ENCODE data around the gene BBX.
"Not testable (repeated sequence)": the region's sequence is repeated elsewhere in the genome, so short reads cannot be mapped to it uniquely, and the experiment has no call there.

Gene BBX

DNA sequence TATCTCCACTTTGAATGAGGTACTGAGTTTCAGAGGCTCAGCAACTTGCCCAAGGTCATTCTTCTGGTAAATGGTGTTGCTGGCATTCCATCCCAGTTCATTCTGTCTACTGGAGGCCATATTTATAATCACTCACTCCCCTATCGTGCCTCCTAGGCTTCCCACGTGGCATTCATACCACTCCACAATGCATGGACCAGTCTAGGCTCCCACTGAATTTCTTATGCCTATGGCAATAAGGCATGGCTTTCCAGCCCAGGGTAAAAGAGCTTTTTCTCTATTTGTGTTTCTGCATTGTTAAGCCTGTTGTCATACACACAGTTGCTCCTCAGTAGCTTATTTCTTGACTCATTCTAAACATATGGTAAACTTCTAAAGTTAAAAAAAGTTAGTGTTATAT is 19.9 kb downstream of the BBX start:
- DNase-seq (ENCODE audit: low read depth in 2 of 2) = no peak

DNA sequence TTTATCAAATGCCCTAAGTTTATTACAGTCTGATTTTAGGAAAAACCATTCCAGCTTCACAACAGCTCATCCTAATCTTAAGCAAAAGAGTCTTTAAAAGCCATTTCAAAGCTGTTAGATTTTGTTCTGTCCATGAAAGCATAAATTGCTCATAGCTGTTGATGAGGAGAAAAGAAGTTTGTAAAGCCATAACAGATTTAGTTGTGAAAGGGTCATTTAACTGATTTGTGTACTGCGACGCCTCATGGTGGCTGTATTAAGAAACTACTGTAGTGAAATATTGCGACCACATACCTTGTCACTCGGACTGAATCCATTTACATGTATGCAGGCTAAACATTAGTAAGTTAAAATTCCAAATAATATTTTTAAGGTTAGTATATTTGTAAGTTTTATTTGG is 20.9 kb downstream of the BBX start:
- DNase-seq (ENCODE audit: low read depth in 2 of 2) = no peak

DNA sequence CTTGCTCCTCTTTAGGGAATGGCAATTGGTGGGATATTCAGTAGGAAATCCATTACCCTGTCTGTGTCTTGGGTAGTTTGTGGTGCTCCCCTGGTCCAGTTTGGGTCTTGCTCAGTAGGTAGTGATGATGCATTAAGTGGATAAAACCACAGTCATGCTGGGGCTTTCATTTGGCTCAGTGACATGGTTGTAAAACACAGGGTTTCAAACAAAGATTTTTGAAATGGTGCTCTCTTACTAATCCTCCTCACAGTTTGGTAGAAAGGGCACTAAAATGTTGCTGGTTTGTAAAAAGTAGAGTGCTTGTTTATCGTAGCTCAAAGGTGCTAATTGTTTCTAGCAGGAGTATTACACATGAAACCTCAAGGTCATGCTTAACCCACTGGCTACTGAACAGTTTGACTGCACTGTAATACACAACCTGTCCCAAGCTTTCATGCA is 22.9 kb downstream of the BBX start:
- no peak for DNase-seq (ENCODE audit: low read depth in 2 of 2)

DNA sequence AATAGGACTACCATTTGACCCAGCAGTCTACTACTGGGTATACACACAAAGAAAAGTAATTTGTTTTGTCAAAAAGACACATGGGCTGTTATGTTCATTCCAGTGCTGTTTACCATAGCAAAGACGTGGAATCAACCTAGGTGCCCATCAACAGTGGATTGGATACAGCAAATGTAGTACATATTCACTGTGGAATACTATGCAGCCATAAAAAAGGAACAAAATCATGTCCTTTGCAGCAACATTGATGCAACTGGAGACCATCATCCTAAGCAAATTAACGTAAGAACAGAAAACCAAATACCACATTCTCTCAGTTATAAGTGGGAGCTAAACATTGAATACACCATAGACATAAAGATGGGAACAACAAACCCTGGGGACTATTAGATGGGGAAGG is 25.8 kb downstream of the BBX start:
- no peak for DNase-seq (ENCODE audit: low read depth in 2 of 2)

DNA sequence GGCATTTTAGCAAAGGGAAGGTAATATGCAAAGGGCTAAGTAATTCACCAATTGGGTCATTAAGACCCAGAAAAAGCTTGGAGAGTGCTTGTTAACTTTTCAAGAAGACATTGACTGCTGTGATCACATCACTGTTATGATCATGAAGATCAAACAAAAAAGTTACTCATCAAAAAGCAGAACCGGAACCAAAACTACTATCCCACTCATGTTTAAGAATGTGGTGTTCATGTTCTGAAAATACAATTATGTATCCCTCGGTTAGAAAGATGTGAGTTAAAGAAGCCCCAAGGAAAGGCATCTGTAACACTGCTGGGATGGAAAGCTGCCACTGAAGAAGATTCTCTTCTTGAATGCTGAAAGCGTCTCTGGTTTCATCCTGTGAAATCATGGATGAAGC is 32.6 kb downstream of the BBX start:
- DNase-seq (ENCODE audit: low read depth in 2 of 2) = no peak

DNA sequence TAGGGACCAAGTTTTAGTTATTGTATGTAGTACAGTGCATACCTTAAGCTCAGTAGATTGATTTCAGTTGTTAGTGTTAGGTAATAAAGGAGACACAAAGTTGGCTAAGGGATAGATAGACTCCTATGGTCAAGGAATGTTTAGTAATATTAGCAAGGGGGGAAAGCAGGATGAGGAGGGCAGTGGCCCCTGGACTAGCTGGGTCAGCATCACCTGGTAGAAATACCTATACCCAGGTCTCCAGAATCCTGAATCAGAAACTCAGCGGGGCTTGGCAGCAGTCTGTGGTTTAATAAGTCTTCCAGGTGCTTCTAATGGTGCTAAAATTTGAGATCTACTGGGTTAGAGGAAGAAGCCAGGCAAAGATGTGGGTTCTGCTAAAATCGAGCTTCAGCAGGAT is 35.0 kb downstream of the BBX start:
- no peak for DNase-seq (ENCODE audit: low read depth in 2 of 2)

DNA sequence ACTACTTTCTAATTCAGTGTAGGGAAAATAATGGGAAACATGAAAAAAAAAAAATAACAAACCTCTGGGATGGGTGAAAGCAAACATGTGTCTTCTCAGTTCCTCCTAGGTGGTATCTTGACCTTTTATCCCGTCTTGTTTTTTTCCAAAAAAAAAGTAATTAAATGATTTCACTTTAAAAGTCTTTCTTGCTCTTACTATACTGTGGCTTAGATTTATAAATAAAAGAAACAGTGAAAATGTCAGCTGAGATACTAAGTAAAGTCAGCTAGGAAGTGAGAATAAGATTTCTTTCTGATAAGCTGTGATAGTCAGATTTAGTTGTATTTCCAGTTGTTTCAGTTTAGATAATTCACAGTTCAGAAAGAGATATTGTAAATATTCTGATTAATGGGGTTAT is 37.4 kb downstream of the BBX start:
- no peak for DNase-seq (ENCODE audit: low read depth in 2 of 2)

DNA sequence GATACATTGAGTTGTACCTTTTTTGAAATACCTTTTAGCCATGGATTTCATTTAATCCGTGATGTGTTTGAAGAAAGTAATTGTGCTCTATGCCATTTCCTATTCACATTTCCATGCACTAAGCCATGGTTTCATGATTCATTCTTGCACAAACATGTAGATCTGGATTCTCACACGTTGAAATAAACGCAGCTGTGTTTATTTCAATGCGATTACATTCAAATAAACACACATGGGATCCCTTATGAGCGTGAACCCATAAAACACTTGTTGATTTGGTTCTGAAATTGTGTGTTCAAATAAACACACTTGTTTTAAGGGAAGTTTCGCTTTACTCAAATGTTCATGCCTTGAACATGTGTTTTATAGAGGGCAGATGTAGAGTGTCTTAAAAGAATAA is 39.2 kb downstream of the BBX start:
- DNase-seq (ENCODE audit: low read depth in 2 of 2) = no peak

DNA sequence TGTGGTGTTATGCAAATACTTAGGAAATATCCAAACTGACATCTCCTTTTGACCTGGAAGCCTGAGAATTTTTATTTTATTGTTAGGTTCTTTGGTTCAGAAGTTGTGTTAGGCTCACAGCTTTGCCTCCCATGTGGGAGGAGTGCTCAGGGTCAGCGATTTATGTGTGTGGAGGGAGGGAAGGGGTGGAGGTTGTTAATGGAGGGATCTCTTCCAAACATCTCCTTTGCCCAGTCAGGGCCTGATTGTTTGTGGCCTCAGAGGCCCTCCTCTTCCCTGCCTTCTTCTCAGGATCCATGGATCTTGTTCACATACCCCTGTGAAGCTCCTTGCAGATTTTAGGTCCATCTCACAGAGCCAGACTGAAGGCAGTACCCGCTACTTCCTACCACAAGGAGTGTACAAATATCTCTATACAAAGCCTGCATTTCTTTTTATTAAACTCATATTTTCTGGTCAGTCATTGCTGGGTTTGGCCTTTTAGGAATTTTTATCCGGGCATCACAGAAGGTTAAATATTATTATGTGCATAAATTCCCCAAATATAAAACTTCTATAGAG is 40.3 kb downstream of the BBX start:
- no peak for DNase-seq (ENCODE audit: low read depth in 2 of 2)

DNA sequence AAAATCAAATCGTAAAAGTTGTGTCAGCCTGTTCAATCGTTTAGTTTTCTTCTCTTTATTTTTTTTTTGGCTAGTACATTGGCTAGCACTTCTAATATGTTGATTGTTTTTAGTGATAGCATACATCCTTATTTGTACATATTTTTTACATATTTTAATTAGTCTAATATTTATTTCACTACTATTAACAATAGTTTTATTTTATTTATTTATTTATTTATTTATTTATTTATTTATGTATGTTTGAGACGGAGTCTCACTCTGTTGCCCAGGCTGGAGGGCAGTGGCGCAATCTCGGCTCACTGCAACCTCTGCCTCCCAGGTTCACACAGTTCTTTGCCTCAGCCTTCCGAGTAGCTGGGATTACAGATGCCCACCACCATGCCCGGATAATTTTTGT is 42.5 kb downstream of the BBX start:
- DNase-seq (ENCODE audit: low read depth in 2 of 2) = not testable (repeated sequence)

DNA sequence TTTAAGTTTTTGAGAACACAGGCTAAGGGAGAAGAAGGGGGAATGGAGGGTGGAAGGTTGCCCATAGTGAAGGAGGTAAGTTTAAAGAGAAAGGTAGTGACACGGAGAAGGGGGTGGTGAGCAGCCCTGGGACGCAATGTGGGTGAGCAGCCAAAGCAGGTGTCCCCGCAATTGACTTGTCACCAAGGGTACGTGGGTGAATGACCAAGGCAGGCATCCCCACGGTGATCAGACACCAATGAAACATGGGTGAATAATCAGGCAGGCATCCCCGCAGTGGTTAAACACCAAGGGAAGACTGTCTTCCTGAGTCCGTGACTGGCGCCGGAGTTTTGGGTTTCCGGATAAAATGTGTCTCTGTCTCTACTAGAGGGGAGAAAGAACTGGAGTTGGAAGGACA is 48.3 kb downstream of the BBX start:
- not testable (repeated sequence) for DNase-seq (ENCODE audit: low read depth in 2 of 2)

DNA sequence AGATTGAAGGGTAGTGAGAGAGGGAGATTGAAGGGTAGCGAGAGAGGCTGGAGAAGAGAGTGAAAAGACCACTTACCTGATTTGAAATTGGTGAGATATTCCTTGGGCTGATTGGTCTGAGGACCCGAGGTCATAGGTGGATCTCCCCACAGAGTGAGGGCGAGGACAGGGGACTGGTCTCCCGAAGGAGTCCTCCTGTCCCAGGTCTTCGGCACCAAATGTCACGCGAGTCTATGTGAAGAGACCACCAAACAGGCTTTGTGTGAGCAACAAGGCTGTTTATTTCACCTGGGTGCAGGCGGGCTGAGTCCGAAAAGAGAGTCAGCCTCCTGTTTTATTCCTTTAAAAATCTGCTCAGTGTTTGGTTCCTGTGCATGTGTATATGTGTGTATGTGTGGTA is 48.7 kb downstream of the BBX start:
- not testable (repeated sequence) for DNase-seq (ENCODE audit: low read depth in 2 of 2)

DNA sequence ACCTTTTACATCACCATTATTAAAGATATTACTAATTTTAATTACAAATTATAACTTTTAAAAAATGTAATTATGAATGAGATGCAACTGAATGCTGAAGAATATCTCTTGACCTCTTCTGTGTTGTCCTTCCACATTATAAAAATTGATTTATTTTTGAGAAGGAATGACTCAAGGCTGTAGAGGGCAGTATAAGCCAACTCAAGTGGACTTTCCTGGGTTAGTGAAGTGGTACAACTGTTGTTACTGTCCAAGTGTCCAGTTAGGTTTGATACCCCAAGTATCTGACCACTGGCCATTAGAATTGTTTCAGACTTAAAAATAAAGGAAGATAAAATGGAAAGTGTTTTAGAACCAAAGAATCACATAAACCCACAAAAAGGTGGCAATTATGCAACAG is 51.9 kb downstream of the BBX start:
- DNase-seq (ENCODE audit: low read depth in 2 of 2) = no peak

DNA sequence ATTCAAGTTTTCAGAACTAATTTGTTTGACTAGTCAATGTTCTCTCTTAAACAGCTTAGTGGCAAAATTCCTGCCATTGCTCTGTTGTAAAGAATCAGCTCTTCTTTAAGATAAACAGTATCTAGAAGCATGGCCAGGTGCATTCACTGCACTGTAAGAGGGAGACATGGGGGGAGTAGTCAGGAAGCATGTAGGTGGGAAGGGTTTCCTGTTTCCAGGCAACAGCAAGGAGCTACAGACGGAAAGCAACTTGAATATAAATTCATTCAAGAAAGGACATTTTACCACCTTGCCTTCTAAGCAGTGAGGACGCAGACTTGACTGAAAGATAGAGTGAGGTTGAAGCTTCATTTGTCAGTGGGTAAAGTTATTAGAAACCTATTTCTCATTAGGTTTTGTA is 55.3 kb downstream of the BBX start:
- no peak for DNase-seq (ENCODE audit: low read depth in 2 of 2)

DNA sequence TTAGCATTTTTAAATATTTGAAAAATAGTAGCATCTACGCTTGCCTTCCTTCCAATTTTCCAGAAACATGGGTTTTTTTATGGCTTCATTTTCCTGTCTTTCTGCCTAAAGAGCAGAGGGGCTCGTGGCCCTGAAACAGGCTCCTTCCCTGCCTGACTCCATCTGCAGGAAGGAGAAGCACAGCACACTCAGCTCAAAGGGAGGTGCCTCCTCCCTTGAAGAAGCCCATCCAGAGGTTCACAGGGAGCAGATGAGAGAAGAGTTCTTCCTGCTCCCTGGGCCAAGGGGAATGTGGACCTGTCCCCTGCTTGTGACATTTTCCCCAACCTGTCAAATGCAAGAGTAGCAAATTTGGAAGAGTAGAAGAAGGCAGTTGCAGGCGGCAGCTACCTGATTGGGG is 55.8 kb downstream of the BBX start:
- no peak for DNase-seq (ENCODE audit: low read depth in 2 of 2)

DNA sequence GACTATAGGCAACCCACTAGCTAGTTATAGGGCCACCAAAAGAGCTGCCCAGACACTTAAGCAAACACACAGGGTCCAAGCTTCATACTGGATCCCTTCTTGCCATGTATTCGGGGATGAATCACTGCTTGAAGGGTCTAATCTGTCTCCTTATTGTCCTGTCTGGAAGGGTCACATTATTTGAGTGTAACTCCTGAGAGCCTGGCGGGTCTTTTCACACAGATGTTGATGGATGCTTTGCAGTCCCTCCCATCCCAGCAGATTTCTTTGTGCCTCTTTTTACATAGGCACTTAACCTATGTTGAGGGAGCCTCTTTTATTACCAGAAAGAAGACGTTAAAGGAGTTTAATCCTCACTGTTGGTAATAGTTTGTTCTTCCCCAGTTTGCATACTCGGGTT is 56.6 kb downstream of the BBX start:
- no peak for DNase-seq (ENCODE audit: low read depth in 2 of 2)

DNA sequence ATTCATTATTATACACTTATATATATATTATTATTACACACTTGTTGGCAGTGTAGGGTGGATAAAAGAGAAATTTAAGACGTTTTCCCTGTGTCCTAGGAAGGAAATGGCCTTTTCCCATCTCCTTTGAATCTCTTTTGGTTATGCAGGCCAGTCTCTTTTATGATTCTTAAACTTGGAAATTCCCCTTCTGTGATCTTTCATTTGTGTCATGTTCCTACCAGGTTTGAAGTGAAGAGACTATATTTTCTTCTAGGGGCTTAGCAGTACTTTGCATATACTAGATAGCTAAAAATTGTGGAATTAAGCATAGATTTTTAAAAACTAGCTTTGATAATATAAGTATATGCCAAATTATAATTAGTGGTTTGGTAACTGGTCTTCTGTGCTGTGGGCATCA is 58.5 kb downstream of the BBX start:
- DNase-seq (ENCODE audit: low read depth in 2 of 2) = no peak

DNA sequence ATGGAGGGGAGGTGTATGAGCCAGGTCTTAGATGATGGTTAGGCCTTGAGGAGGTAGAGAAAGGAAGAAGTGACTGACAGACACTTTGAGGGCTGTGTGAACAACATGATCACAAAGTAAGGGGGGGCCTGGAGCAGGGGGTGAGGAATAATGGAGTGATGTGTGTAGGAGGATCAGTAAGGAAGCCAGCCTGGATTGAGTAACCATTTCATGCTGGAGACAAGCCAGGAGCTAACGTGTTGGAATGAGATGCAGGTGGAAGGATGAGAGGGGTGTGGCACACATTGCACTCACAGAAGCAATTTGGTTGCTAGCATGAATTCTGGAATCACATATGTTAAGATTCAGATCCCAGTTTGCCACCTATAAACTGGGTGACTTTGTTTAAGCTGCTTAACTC is 65.5 kb downstream of the BBX start:
- DNase-seq (ENCODE audit: low read depth in 2 of 2) = no peak

DNA sequence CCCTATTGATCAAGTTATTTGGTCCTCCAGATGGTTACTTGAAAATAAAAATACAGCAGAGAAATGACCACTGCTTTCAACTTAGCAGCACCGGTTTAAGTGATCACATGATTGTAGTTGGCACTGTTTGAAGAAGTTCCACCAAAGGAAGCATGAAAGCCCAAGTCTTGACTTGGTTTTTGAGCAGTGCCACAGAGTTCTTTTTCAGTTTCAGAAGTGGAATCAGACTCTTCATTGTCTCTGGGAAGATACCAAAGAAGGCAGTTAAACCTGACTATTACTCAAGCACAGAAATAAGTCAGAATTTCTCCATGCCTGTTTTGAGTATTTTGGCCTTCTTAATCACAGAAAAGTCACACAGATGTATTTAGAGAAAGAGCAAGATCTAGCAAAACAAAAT is 66.7 kb downstream of the BBX start:
- DNase-seq (ENCODE audit: low read depth in 2 of 2) = no peak

DNA sequence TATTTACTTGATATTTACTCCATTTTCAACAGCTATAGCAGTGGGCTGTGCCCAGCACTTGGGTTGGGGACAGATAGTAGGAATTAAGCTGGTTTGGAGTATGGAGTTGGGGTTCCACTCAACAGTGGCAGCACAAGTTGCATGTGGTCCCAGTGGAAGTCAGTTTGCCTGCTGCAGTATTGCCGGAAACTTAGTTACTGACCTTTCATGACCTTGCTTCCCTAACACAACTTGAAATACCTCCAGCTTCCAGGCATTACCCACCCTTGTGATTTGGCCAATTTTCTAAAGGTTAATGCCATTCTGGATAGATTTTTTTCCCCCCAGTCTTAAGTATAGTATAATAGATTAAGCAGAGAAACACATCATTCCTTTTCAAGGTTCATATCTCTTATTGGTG is 68.0 kb downstream of the BBX start:
- no peak for DNase-seq (ENCODE audit: low read depth in 2 of 2)

DNA sequence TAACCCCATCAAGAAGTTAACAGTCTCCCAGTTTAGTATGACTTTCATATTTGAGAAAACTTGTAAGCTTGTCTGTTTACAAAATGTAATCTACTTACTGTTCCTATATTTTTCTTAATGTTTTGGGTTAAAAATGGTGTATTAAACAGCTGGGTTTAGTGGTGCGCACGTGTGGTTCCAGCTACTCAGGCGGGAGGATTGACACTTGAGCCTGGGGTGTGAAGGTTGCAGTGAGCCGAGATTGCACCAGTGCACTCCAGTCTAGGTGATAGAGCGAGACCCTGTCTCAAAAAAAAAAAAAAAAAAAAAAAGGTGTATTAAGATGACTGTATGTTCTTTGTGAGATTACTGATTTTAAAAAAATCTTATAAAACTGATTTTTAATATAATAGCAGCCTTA is 69.3 kb downstream of the BBX start:
- DNase-seq (ENCODE audit: low read depth in 2 of 2) = no peak

DNA sequence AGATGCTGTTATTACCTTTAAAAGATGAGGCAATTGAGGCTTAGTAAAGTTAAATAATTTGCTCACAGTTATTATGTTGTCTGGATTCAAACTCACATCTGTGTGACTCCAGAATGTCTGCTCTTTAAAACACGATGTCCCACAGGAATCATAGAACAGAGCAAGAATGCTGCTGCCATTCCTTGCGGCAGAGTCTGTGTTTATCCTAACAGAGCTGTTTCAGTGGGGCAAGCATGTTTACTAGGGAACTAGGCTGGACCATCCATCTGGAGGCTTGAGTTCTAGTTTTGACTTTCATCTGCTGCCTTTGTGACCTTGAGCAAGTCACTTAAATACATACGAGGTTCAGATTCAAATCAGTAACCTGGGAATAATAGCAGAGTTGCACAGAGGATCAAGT is 72.1 kb downstream of the BBX start:
- DNase-seq (ENCODE audit: low read depth in 2 of 2) = no peak

DNA sequence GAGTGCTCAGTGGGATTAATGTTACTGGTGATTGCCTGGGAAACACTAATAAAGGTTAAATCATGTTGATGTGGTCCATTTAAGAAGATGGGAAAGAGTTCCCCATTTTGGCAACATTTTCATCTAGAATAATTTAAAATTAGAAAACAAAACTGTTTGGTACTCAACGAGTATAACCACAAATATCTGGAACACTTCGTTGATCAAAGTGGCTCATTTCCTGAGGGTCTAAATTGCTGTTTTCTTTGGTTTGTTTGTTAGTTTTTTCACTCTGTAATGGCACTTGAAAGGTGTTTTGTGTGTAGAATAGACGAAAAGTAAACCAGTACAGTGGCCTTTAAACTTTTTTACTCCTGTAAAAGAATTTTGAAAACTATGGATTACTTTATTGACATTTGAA is 73.9 kb downstream of the BBX start:
- DNase-seq (ENCODE audit: low read depth in 2 of 2) = no peak

DNA sequence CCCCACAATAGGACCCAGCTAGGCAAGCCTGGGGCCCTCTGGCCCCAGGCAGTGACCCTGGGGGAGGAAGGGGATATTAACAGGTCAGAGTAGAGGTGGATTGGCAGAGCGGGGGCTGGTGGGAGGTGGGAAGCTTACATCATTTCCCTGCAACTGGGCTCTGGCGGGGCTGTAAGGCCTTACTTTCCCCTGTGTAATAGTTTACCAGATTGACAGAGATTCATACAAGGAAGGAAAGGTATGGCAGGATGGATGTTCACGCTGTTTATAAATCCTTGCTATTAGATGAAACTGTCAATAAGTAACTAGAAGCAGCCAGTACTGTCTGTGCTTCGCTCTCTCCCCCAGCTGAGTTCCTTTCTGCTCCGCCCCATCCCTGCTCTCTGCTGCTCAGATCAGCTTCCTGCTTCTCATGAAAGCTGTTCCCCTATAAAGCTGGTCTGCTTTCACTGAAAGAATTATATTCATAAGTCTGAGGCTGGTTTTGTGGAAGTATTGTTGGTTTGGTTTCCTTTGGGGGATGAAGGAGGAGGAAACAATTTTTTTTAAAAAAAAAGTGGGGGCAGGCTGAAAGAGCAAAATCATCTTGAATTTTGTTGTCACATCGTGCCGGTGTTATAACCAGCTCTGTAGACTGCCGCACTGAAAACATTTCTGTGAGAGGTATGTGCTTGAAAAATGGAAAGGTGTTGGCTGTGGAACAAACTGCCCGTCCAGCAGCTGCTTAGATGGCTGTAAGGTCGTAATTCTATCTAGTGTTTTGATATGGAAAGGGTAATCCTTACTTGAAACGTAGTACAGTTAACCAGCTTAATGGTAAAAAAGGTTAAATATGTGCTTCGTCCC is 76.4 kb downstream of the BBX start:
- DNase-seq (ENCODE audit: low read depth in 2 of 2) = peak in 1 of 2 donors; percentile 4

Measured in stimulated activated CD8-positive, alpha-beta memory T cell treated with anti-CD3 and anti-CD28 coated beads, Interleukin-2, amount 100 ng/mL, for 1 hour (primary cell).